ENCODE data around the gene TMEM134.

- TF ChIP-seq POLR2A (IDR thresholded peaks at IDR 0.05) (no peak), CTCF (IDR thresholded peaks at IDR 0.05) (no peak)
Measured at GRCh38 chr11:67416416-67417335, 52.4 kb downstream of the TMEM134 start.

Data from thyroid gland (tissue), 4 donors.